T-helper 22 cell (primary cell): ENCODE results near the gene EED.
A peak's percentile ranks its signal among the peaks of the same experiment; 100 is the strongest.
"Not testable (repeated sequence)": the region's sequence is repeated elsewhere in the genome, so short reads cannot be mapped to it uniquely, and the experiment has no call there.

ENCODE experiments used
- DNase-seq: peaks from one replicate; pipeline ENCODE4 v3.0.0-alpha.2; 2020; ENCODE audit warnings: low read depth

Gene EED

GRCh38 chr11:86291466-86292262, 47.1 kb downstream of the EED start:
- DNase-seq = peak; percentile 32

GRCh38 chr11:86292912-86293616, 48.5 kb downstream of the EED start:
- peak; percentile 17 for DNase-seq

- DNase-seq = no peak
Measured at GRCh38 chr11:86294026-86294425, 49.5 kb downstream of the EED start.

DNA sequence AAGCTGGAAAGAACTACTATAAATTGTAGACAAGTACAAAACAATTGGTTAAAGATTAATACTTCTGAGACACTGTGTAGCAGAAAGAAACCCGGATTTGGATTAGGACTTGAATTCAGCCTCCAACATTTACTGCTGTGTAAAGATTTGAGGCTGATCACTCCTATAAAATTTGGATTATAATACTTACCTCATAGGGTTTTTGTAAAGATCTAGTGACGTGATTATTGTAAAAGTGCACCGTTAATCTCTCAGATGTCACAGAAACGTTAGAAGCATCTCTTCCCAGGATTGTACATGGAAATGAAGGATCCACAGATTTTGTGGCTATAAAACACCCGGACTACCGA, 57.2 kb downstream of the EED start:
- no peak for DNase-seq

GRCh38 chr11:86302092-86302793, 57.7 kb downstream of the EED start, which contains the start of gene HIKESHI:
HIKESHI (plus strand) TSS chr11:86302240; CDS start chr11:86302449, 209 bp downstream.
- peak; percentile 89 for DNase-seq

DNA sequence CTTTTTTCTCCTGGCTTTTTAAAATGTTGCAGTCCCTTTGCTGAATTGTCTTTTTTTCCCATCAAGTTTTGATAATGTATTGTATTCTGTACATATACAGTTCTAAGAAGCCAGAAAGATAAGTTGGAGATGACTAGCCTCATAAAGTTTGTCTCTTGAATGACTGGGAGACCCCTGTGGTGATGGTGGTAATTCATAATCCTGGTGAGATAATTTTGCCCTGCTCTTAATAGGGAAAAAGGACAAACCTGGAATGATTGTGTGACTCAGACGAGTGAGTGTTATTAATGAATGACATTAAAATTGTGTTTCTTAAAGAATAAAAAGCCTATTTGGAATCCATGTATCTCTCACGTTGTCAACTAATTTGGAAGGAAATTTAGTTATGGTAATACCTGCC, 58.7 kb downstream of the EED start:
- no peak for DNase-seq

- not testable (repeated sequence) for DNase-seq
Measured at GRCh38 chr11:86308710-86309109, 64.2 kb downstream of the EED start.

DNA sequence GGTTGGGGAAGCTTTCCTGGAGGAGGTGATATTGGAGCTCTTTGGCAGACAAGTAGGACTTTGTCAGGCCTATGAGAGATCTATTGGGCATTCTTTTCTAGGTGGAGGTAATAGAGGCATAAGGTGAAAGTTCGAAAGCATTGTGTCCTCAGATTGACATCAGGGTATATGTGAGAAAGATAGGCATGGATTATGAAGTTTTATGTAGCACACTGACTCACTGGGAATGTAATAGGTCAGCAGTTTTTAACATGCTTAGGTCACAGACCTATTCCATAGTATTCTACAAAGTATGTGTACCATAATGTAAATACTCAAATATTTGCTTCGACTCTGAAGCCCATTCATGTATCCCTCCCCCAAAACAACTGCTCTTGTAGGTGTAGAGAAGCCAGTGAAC, 69.2 kb downstream of the EED start:
- DNase-seq = no peak

DNA sequence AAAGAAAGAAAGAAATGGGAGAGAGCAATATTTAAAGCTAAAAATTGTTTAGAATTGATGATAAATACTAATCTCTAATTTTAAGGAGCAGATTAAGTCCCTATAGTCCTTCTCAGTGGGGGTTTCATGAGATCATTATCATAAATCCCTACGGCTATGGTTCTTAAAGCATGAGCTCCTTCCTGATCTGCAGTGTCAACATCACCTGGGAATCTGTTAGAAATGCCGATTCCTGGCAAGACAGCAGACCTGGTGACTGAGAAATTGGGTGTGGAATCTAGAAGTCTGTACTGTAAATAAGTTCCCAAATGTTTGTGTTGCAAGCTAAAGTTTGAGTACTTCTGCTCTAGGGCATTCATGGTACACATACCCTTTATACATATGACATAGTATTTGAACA, 70.1 kb downstream of the EED start:
- no peak for DNase-seq
